ENCODE results near the gene EHMT2.
A peak's percentile ranks its signal among the peaks of the same experiment; 100 is the strongest.
"Not testable (repeated sequence)": the region's sequence is repeated elsewhere in the genome, so short reads cannot be mapped to it uniquely, and the experiment has no call there.

The EHMT2 gene

GRCh38 chr6:31869343-31869742 is 28.2 kb downstream of the EHMT2 start:
- DNase-seq = no peak

GRCh38 chr6:31868658-31868971 is 28.9 kb downstream of the EHMT2 start:
- not testable (repeated sequence) for DNase-seq

GRCh38 chr6:31865205-31866118 is 32.0 kb downstream of the EHMT2 start:
- no peak for DNase-seq

GRCh38 chr6:31864818-31865204 is 32.7 kb downstream of the EHMT2 start:
- DNase-seq = no peak

- DNase-seq = not testable (repeated sequence)
Observed at GRCh38 chr6:31864123-31864562, 33.4 kb downstream of the EHMT2 start.

- peak; percentile 100 for DNase-seq
Observed at GRCh38 chr6:31862344-31863235, 34.9 kb downstream of the EHMT2 start, which contains the start of gene NEU1. TSS of gene NEU1 (minus strand) at chr6:31862821. CDS start at chr6:31862776, 45 bp downstream.

GRCh38 chr6:31861919-31862343 is 35.6 kb downstream of the EHMT2 start:
- DNase-seq = no peak

- DNase-seq = no peak
Observed at GRCh38 chr6:31861150-31861549, 36.3 kb downstream of the EHMT2 start.

- DNase-seq = no peak
Observed at GRCh38 chr6:31860349-31860748, 37.1 kb downstream of the EHMT2 start.

GRCh38 chr6:31859923-31860322 is 37.6 kb downstream of the EHMT2 start:
- DNase-seq = no peak

GRCh38 chr6:31858707-31859106 is 38.8 kb downstream of the EHMT2 start:
- DNase-seq = no peak

GRCh38 chr6:31857774-31858173 is 39.7 kb downstream of the EHMT2 start:
- not testable (repeated sequence) for DNase-seq

- DNase-seq = peak; percentile 64
Observed at GRCh38 chr6:31851980-31852718, 45.3 kb downstream of the EHMT2 start.

GRCh38 chr6:31851485-31851832 is 46.0 kb downstream of the EHMT2 start:
- DNase-seq = no peak

GRCh38 chr6:31850765-31851484 is 46.6 kb downstream of the EHMT2 start:
- DNase-seq = no peak

- DNase-seq = no peak
Observed at GRCh38 chr6:31847276-31847978, 50.1 kb downstream of the EHMT2 start.

- DNase-seq = no peak
Observed at GRCh38 chr6:31844507-31844906, 53.0 kb downstream of the EHMT2 start.

- no peak for DNase-seq
Observed at GRCh38 chr6:31842053-31842452, 55.4 kb downstream of the EHMT2 start.

GRCh38 chr6:31839779-31840126 is 57.7 kb downstream of the EHMT2 start:
- DNase-seq = not testable (repeated sequence)

GRCh38 chr6:31838968-31839367 is 58.5 kb downstream of the EHMT2 start:
- no peak for DNase-seq

- not testable (repeated sequence) for DNase-seq
Observed at GRCh38 chr6:31838114-31838553, 59.4 kb downstream of the EHMT2 start.
